Spleen (tissue), 11 donors: ENCODE measurements around the gene OBSL1. TPM values are rescaled to one million over a fixed set of nuclear protein-coding genes. Genes with fewer than 3 reads are reported as not detected.

Experiments
- DNase-seq: peaks from one replicate; pipeline ENCODE4 v3.0.0-alpha.2; 2020
- H3K27ac ChIP-seq, 8 donors: fragments of 200-600 bp; sonication (generic) in 7 of 8; 1 replicate in 4 of 8; 2 replicates in 4 of 8; pipeline versions ENCODE4 v1.5.0 to v1.8.0; 2016 to 2021; ENCODE audit warnings: inconsistent platforms in 4 of 8, mild to moderate bottlenecking in 4 of 8, moderate library complexity in 1 of 8
- H3K27me3 ChIP-seq, 7 donors: fragments of 200-600 bp; sonication (generic) in 6 of 7; replicated peaks in 1 of 7; 1 replicate in 4 of 7; 2 replicates in 3 of 7; pipeline versions ENCODE4 v1.5.0 to v1.8.0; 2016 to 2021; ENCODE audit warnings: inconsistent platforms in 3 of 7, mild to moderate bottlenecking in 1 of 7
- H3K36me3 ChIP-seq, 6 donors: fragments of 200-600 bp; sonication (generic) in 5 of 6; 1 replicate in 4 of 6; 2 replicates in 2 of 6; pipeline versions ENCODE4 v1.5.0 to v1.8.0; 2016 to 2021; ENCODE audit warnings: inconsistent platforms in 2 of 6
- H3K4me1 ChIP-seq, 6 donors: fragments of 200-600 bp; sonication (generic) in 5 of 6; 1 replicate in 3 of 6; 2 replicates in 3 of 6; pipeline versions ENCODE4 v1.5.0 to v1.8.0; 2016 to 2021; ENCODE audit warnings: inconsistent platforms in 3 of 6
- H3K4me3 ChIP-seq, 8 donors: fragments of 200-600 bp; sonication (generic) in 7 of 8; 1 replicate in 4 of 8; 2 replicates in 4 of 8; pipeline versions ENCODE4 v1.5.0 to v1.8.0; 2016 to 2021; ENCODE audit warnings: inconsistent platforms in 4 of 8, mild to moderate bottlenecking in 4 of 8, moderate library complexity in 2 of 8
- H3K9me3 ChIP-seq, 8 donors: fragments of 200-600 bp; sonication (generic) in 7 of 8; 1 replicate in 4 of 8; 2 replicates in 4 of 8; pipeline versions ENCODE4 v1.5.0 to v1.8.0; 2016 to 2021; ENCODE audit warnings: inconsistent platforms in 4 of 8
- CTCF ChIP-seq, 11 experiments: fragments of 200-600 bp in 7 of 11; fragments of 450-650 bp in 4 of 11; sonication (generic) in 4 of 11; IDR thresholded peaks in 8 of 11; conservative IDR thresholded peaks in 3 of 11; 1 replicate in 7 of 11; 2 replicates in 4 of 11; pipeline versions ENCODE4 v1.4.0 to v1.8.0; 2016 to 2021; ENCODE audit warnings: antibody characterized with exemption in 11 of 11, inconsistent platforms in 4 of 11, mild to moderate bottlenecking in 1 of 11
- POLR2A ChIP-seq, 3 donors: fragments of 450-650 bp; IDR thresholded peaks; one replicate each; pipeline ENCODE4 v1.5.1; 2017; ENCODE audit warnings: antibody characterized with exemption in 3 of 3, mild to moderate bottlenecking in 1 of 3
- POLR2AphosphoS5 ChIP-seq, 3 donors: sonication (generic); formaldehyde crosslinking; IDR thresholded peaks; one replicate each; pipeline ENCODE4 v1.5.1; 2017; ENCODE audit warnings: antibody characterized with exemption in 3 of 3
- WGBS, 5 donors: extraction: QIAGEN DNeasy Blood & Tissue Kit in 3 of 5; methylation state at CpG; one replicate each; pipeline versions ENCODE4 v1.1.5 to v1.1.7; 2013 to 2018; 5-methylcytosine and 5-hydroxymethylcytosine counted together
- intact Hi-C: fragments of 100-400 bp; cut with DNase I; formaldehyde crosslinking; loops from one replicate; pipeline ENCODE4 v1.15.0; 2023; ENCODE audit warnings: low total_unique reads
- polyA plus RNA-seq, 3 donors: library from polyadenylated mRNA; stranded (reverse); fragments of 200-250 nt; gene quantifications; one replicate each; pipeline ENCODE4 v1.2.1, GENCODE V29; 2013
- total RNA-seq, 7 donors: library from RNA; depleted of rRNA in 3 of 7; stranded (reverse); fragments of >200 nt in 3 of 7; fragmentation: NEBNext Ultra II Directional in 4 of 7; extraction: Animal tissue kit (Norgen Biotek cat#: 25700) in 4 of 7; gene quantifications; one replicate each; pipeline versions ENCODE4 v1.1.0 to v1.2.1, GENCODE V29; 2016 to 2021
- donor health status: healthy with polysubstance abuse.
- donor health status: DM: no; HTN: no; CAD: no; lungs with moderate emphysema.
- donor health status: DM: no; HTN: no; CAD: no.
- donor health status: Bipolar disorder and iron deficiency.
- donor health status: healthy.
- donor health status: DM: no; HTN: no; CAD: no.
- donor health status: DM: yes; HTN: yes; CAD: no.

OBSL1 gene
- total and polyA plus RNA-seq, 10 donors, result 15.9 to 51.6 (median 31.0) TPM

DNA sequence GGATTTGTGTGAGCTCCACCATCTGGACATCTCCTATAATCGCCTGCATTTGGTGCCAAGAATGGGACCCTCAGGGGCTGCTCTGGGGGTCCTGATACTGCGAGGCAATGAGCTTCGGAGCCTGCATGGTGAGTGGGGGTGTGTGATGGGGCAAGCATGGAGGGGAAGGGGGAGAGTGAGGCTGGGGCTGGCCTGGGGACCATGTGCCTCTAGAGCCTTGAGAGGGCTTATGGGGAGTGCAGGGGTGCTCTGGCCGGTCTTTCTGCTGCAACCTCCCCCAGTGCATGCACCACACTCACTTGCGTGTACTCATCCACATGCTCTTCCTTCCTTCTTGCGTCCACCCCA, 34.2 kb upstream of the OBSL1 start:
- WGBS, 5 donors, result 92 to 96% (median 94%) methylated on average over 6 of the region's 6 CpGs
- DNase-seq, result peak; percentile 50
- peaks cover 0 to 99% (median 73%) of the 10 kb centered on the region in 6 donors for H3K36me3 ChIP-seq

DNA sequence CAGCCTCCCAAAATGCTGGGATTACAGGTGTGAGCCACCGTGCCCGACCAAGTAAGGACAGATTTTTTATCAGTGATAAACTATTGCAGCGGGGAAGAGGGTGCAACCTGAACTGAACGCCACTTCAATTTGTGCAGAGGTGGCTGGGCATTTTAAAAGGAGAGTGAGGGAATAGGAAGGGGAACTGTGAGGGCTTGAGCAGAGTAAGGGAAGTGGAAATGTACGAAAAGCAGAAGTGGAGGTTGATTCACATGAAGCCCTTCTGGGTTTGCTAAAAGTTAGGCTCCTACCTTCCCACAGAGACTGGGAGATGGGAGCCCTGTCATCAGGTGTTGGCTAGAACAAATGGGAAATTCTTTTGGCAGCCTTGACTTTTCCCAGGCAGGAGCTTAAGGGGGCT, 32.4 kb upstream of the OBSL1 start:
- Histone ChIP-seq H3K27me3 (no peaks in the 10 kb centered on the region), H3K36me3 (peaks cover 0 to 81% (median 57%) of the 10 kb centered on the region in 6 donors), H3K4me1 (peaks cover 0 to 31% (median 13%) of the 10 kb centered on the region in 6 donors), H3K4me3 (peak overlapping the region in 1 of 8 donors; percentile 3), H3K27ac (peak overlapping the region in 6 of 8 donors; percentile 13 to 51 (median 24)), H3K9me3 (no peaks in the 10 kb centered on the region)
- intact Hi-C loops, result no loop called here
- 33 to 57% (median 43%) methylated on average over 5 of the region's 5 CpGs for WGBS, 5 donors
- no peak for TF ChIP-seq CTCF (IDR thresholded peaks at IDR 0.05 in 8 of 11, conservative IDR thresholded peaks at IDR 0.05 in 3 of 11)
- TF ChIP-seq POLR2AphosphoS5 (IDR thresholded peaks at IDR 0.05), result no peak
- TF ChIP-seq POLR2A (IDR thresholded peaks at IDR 0.05), result no peak
- DNase-seq, result no peak

More for the DNA sequence above, 34.2 kb upstream of the OBSL1 start:
- Histone ChIP-seq H3K27ac (no peak overlapping the region), H3K4me1 (peaks cover 0 to 22% (median 10%) of the 10 kb centered on the region in 6 donors), H3K27me3 (no peaks in the 10 kb centered on the region), H3K9me3 (no peaks in the 10 kb centered on the region), H3K4me3 (no peak overlapping the region)
- intact Hi-C loops, result no loop called here
- TF ChIP-seq POLR2A (IDR thresholded peaks at IDR 0.05) (no peak), CTCF (IDR thresholded peaks at IDR 0.05 in 8 of 11, conservative IDR thresholded peaks at IDR 0.05 in 3 of 11) (no peak)

DNA sequence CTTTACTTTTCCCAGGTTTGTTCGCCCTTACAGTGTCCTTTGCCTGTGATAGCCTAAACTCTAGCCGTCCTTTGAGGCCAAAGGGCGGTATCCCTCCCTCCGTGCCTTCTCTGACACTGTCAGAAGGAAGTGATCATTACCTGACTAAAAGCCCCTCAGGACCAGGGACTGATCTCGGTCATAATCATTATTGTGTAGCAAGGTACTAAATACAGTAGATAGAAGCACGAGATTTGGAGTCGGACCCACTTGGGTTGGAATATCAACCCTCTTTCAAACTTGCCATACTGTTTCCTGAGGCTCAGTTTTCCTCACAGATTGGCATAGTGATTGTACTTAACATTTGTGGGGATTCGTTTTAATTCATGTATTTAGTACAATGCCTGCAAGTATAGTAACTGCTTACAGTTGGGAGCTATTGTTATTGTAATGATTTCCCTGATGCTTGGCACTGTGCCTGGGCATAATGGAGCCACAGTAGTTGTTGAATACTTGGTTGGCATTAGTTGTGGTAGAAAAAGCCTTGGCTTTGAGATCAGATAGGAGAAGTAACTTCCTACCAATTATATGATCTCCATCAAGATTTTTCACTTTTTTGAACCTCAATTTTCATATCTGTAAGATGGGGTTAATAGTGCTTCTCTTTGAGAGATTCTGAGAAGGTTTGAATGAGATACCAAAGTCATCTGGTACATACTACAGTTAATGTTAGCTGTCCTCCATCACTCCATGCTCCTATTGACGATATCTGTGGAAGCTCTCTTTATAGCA, 27.2 kb upstream of the OBSL1 start:
- no peak for DNase-seq
- Histone ChIP-seq H3K36me3 (peaks cover 0 to 28% (median 19%) of the 10 kb centered on the region in 6 donors), H3K27me3 (no peaks in the 10 kb centered on the region), H3K27ac (peak overlapping the region; percentile 83 to 95 (median 91)), H3K4me1 (peaks cover 0 to 38% (median 23%) of the 10 kb centered on the region in 6 donors), H3K9me3 (no peaks in the 10 kb centered on the region), H3K4me3 (peak overlapping the region; percentile 75 to 88 (median 80))
- TF ChIP-seq CTCF (IDR thresholded peaks at IDR 0.05 in 8 of 11, conservative IDR thresholded peaks at IDR 0.05 in 3 of 11), result no peak
- TF ChIP-seq POLR2A (IDR thresholded peaks at IDR 0.05), result no peak
- 35 to 43% (median 36%) methylated on average over 9 of the region's 9 CpGs for WGBS, 5 donors
- intact Hi-C loops, result no loop called here

DNA sequence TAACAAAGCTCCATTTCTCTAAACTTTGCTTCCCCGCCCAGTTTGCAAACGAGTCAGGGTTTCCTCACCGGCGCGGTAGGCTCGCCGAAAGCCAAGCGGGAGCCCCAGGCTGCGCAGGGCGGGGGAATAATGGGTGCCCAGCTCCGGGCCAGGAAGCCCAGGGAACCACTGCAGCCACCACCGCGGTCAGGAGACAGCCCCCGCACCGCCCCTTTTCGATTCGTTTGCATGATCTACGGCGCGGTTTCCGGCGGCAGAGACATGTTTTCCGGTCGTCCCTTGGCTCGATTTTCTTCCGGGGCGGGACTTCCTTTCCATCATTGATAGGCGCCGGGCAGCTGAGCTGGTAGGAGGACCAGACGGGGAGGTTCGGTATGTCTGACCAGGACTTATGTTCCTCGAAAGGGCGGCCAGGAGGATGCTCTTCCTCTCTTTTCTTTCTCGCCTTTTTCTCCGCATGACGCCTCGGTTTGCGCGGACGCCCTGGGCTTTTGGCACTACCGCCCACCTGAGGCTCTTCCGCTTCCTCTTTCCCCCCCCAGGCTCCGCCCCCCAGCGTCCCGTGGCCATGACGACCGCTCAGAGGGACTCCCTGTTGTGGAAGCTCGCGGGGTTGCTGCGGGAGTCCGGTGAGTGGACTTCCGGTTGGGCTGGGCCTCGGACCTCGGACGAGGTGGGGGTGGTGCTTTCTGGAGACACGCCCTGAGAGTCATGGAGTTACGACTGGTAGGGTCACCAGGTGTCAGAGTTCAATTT, 26.4 kb upstream of the OBSL1 start, which contains the start of gene STK11IP:
STK11IP (plus strand) TSS at position 306 of the 756 bp plus-strand sequence; CDS start at position 569, 263 bp downstream.
- 0% methylated on average over 57 of the region's 57 CpGs for WGBS, 5 donors
- peak within 1 kb of the TSS; percentile 75 to 88 (median 80) for H3K4me3 ChIP-seq
- intact Hi-C loops, result no loop called here
- peaks cover 0 to 21% (median 16%) of the 10 kb centered on the region in 6 donors for H3K36me3 ChIP-seq
- no peaks in the 10 kb centered on the region for H3K9me3 ChIP-seq
- TF ChIP-seq POLR2AphosphoS5 (IDR thresholded peaks at IDR 0.05) (peak; percentile 87 to 91 (median 90)), POLR2A (IDR thresholded peaks at IDR 0.05) (peak; percentile 49 to 70 (median 53)), CTCF (IDR thresholded peaks at IDR 0.05 in 8 of 11, conservative IDR thresholded peaks at IDR 0.05 in 3 of 11) (peak in 2 of 11 experiments; percentile 15 to 35)
- H3K4me1 ChIP-seq, result peaks cover 0 to 34% (median 20%) of the 10 kb centered on the region in 6 donors
- no peaks in the 10 kb centered on the region for H3K27me3 ChIP-seq
- DNase-seq, result peak; percentile 97
- peak within 1 kb of the TSS; percentile 83 to 95 (median 91) for H3K27ac ChIP-seq
